Frontal cortex (tissue), 4 donors: ENCODE data around the gene HPSE. TPM values are rescaled to one million over a fixed set of nuclear protein-coding genes. Genes with fewer than 3 reads are reported as not detected.

Experiments used
- DNase-seq, 2 donors: peaks; one replicate each; pipeline ENCODE4 v3.0.0; 2012; ENCODE audit warnings: low spot score in 2 of 2
- FAIRE-seq: peaks from 2 replicates; lab custom pipeline; 2012; peaks lifted over from hg19 to GRCh38; lab: Jason Lieb, UNC
- small RNA-seq: library from RNA; depleted of rRNA; stranded (forward); fragments of <200 nt; gene quantifications from one replicate; pipeline ENCODE3, GENCODE V24; 2014
- total RNA-seq: library from RNA; depleted of rRNA; stranded (reverse); fragments of >200 nt; gene quantifications from one replicate; pipeline ENCODE4 v1.2.3, GENCODE V29; 2014
- donor health status: control.
- donor health status: control.
- donor health status: control.

HPSE gene
- total RNA-seq, 1 donor from 2014 or later = 0.82 TPM

- FAIRE-seq = no peak
- no peak for DNase-seq
These were observed 79.1 kb downstream of the HPSE start for GRCh38 chr4:83255584-83255983.

GRCh38 chr4:83252782-83253405, 81.8 kb downstream of the HPSE start:
- DNase-seq = peak in 1 of 2 donors; percentile 16
- no peak for FAIRE-seq

GRCh38 chr4:83251447-83251830, 83.2 kb downstream of the HPSE start:
- DNase-seq (no peak), FAIRE-seq (no peak)

GRCh38 chr4:83250687-83251446, 83.8 kb downstream of the HPSE start:
- DNase-seq (no peak), FAIRE-seq (no peak)

- FAIRE-seq (no peak), DNase-seq (no peak)
These were observed 86.2 kb downstream of the HPSE start for GRCh38 chr4:83248486-83248885.

GRCh38 chr4:83247415-83248357, 87.0 kb downstream of the HPSE start:
- FAIRE-seq = no peak
- DNase-seq = no peak

Small RNA genes within 50 kb of the gene (small RNA-seq; reads per million reads assigned to genes)
- gene AC114781.5 = not detected

Other genes with a start within 250 kb of the HPSE start
- 0.41 TPM for gene PLAC8, start 220.1 kb downstream of the HPSE start, total RNA-seq
- gene COQ2, start 50.0 kb downstream of the HPSE start, total RNA-seq = 14.7 TPM
- gene HELQ, start 121.0 kb upstream of the HPSE start, total RNA-seq = 22.8 TPM
- gene MRPS18C, start 121.2 kb upstream of the HPSE start, total RNA-seq = 35.9 TPM
- 5.3 TPM for gene ABRAXAS1, start 150.3 kb upstream of the HPSE start, total RNA-seq
- not detected for gene GPAT3, start 201.3 kb upstream of the HPSE start, total RNA-seq